GM04504 (cell line): ENCODE data around the gene EPSTI1.

Experiments used
- DNase-seq: peaks from one replicate; pipeline ENCODE4 v3.0.0-alpha.2; 2012; ENCODE audit warnings: low read depth

EPSTI1 gene

DNA sequence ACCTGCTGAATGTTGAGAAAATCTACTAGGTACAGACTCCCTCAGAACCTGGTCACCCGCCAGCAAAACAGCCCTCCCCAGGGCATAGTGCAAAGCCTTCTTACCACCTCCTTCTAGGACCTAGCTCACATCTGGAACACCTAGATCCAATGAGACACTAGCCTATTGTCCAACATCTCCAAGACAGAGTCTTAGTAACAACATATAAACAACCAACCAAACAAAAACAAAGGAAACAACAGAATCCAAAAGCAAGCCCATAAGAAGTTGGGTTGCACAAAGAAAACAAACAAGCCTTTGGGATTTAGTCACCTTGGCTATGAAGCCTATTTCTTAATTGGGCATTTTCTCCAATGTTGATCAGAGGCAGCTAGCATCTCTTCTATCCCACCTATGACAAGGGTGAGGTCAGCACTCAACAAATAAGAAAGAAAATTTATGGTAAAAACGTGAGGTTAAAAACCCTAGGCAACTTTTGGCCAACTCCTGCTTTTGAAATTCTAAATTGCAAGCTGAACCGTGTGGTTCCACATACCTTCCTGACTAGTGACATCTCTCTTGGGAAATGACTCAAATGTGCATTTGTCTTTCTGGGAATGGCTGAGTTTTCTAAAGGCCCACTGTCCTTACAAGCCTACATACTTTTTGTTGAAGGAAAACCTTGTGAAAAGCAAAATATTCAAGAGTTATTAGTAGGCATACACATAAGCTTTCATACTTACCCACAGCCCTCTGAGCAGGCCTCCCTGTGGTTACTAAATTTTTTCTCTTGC lies 144.0 kb downstream of the EPSTI1 start:
- peak; percentile 70 for DNase-seq

DNA sequence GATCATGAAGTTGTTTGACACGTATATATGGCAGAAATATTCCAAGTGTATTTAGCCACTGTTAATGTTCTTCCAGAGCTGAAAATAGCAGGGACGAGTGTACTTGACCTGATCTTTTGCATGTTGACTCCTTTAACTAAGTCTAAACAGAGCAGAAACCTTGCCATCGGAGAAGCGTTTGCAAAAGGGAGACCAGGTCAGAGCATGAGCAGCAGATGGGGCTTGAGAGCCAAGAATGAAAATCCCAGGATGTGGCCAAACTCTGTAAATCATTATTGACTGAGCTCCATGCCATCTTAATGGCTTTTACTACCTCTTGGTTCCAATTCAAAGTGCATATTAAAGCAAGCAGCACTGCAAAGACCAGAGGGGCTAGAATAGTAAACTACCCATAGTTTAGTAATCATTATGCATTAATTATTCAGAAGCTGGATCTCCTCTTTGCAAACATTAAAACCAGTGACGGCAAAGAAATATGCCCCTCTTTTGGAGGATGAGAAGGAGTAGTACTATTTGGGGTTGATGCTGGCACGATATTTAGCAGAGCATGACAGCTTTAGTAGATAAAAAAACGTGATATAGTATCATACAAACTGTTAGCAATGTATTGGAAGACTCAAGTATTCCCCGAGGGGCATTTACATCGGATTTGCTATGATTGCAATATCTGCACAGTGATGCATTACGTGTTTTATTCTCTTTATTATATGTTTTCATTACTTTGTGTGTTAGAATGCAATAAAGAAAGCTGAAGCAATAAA lies 154.9 kb downstream of the EPSTI1 start:
- DNase-seq = peak; percentile 39
